ENCODE measurements around the gene ELP6.

ELP6 gene

DNA sequence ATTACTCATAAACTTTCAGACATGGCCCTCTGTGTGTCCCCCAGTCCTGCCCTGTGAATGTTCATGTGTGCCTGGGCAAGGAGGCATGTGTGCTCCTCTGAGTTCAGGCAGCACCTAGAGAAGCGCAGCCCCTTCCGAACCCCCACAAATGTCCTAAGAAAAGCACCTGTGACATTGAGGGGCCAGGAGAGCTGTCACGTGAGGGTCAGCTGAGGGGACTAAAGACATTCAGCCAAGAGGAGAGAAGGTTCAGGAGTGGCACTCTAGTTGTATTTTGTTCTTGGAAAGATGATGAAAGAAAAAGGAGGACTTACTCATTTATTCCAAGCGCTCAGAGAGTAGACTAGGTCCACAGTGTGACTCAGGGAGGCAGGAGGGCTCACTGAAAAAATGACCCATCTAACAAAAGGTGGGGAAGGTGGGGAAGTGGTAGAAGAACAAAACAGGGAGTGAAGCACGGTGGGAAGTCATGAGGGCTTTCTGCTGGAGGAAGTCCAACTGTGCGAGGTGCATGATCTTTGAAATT, 28.1 kb upstream of the ELP6 start:
- TF ChIP-seq, protein P1, sequence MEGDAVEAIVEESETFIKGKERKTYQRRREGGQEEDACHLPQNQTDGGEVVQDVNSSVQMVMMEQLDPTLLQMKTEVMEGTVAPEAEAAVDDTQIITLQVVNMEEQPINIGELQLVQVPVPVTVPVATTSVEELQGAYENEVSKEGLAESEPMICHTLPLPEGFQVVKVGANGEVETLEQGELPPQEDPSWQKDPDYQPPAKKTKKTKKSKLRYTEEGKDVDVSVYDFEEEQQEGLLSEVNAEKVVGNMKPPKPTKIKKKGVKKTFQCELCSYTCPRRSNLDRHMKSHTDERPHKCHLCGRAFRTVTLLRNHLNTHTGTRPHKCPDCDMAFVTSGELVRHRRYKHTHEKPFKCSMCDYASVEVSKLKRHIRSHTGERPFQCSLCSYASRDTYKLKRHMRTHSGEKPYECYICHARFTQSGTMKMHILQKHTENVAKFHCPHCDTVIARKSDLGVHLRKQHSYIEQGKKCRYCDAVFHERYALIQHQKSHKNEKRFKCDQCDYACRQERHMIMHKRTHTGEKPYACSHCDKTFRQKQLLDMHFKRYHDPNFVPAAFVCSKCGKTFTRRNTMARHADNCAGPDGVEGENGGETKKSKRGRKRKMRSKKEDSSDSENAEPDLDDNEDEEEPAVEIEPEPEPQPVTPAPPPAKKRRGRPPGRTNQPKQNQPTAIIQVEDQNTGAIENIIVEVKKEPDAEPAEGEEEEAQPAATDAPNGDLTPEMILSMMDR (IDR thresholded peaks at IDR 0.05) = no peak
- no peaks in the 10 kb centered on the region for H3K36me3 ChIP-seq
- intact Hi-C loops (cut with DNase I; ENCODE audit: low total_unique reads) = no loop called here
- no peaks in the 10 kb centered on the region for H3K9me3 ChIP-seq
- H3K4me1 ChIP-seq = peaks cover 0 to 12% (median 11%) of the 10 kb centered on the region in 4 donors
- no peak for DNase-seq
- H3K27me3 ChIP-seq = no peaks in the 10 kb centered on the region
- no peak overlapping the region for H3K27ac ChIP-seq
- no peak overlapping the region for H3K4me3 ChIP-seq

DNA sequence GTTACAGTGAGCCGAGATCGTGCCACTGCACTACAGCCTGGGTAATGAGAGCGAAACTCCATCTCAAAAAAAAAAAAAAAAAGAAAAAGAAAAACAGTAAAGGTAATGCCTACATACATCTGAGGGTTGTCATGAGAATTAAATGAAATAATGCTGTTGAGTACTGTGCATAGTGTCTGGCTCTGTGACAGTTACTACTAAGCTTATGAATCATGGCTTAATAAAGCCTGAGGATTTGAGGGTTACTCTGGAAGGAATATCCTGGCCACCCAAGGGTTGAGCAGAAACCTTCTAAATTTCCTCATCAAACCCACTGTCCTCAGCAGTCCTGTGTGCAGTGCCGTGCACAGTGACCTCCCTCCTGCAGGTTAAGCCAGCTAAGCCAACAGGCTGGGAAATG, 26.8 kb upstream of the ELP6 start:
- TF ChIP-seq, protein P1 (IDR thresholded peaks at IDR 0.05) = no peak
- intact Hi-C loops (cut with DNase I; ENCODE audit: low total_unique reads) = no loop called here
- no peak overlapping the region for H3K4me3 ChIP-seq

DNA sequence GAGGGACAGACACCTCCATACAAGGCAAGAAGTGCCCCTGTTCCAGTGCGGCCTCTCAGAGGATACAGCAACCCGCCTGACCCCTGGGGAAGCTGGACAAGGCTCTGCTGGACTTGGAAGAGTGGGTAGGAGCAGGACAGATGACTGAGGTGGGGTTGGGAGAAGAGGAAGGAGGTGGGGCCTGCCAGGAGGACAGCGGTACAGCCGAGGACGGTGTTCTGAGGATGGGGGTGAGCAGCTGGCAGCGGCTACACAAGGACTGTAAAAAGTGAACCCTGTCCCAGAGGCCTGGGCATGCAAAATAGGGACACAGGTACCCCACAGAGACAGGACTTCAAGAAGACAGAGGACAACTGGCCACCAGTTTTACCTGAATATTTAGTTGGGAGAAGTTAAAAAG, 23.5 kb upstream of the ELP6 start:
- H3K27ac ChIP-seq = no peak overlapping the region
- H3K27me3 ChIP-seq = no peaks in the 10 kb centered on the region
- no peaks in the 10 kb centered on the region for H3K36me3 ChIP-seq
- intact Hi-C loops (cut with DNase I; ENCODE audit: low total_unique reads) = no loop called here
- no peaks in the 10 kb centered on the region for H3K9me3 ChIP-seq
- H3K4me1 ChIP-seq = peaks cover 0 to under 1% (median 0%) of the 10 kb centered on the region in 4 donors
- TF ChIP-seq, protein P1 (IDR thresholded peaks at IDR 0.05) = no peak
- no peak for DNase-seq
- no peak overlapping the region for H3K4me3 ChIP-seq

More for the DNA sequence above, 26.8 kb upstream of the ELP6 start:
- H3K36me3 ChIP-seq = no peaks in the 10 kb centered on the region
- peaks cover 0 to 12% (median 11%) of the 10 kb centered on the region in 4 donors for H3K4me1 ChIP-seq
- no peaks in the 10 kb centered on the region for H3K9me3 ChIP-seq
- no peak overlapping the region for H3K27ac ChIP-seq
- DNase-seq = no peak
- H3K27me3 ChIP-seq = no peaks in the 10 kb centered on the region

DNA sequence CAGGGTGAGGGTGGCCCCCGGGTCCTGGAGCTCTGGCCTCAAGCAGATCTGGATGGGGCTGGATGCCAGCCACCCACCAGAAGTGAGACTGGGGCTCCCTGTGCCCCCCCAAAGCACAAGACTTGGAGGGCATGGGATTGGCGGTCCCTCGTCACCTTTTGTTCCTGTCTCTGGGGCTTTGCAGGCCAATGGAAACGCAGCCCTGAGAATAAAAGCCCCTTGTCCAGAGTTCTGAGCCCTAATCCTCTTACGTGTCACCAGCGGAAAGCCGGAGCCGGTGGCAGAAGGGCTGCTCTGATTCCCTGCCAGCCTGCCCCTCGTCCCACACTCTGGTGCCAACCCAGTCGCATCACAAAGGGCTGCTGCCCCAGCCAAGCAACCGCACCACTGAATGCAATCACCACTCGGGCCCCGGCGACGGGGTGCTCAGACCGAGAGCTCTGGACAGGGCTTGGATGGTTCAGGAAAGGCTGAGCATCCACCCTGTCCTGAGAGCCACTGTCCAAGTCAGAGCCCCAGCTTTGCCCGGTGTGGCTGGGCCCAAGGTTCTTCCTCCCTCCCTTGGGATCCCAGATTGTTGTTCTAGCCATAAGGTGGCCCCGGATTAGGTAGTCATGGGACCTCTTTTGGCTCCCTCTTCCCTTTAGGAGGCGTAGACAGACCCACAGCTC, 22.8 kb upstream of the ELP6 start:
- Histone ChIP-seq H3K9me3 (no peaks in the 10 kb centered on the region), H3K4me3 (no peak overlapping the region), H3K27ac (no peak overlapping the region), H3K4me1 (no peaks in the 10 kb centered on the region), H3K36me3 (no peaks in the 10 kb centered on the region), H3K27me3 (no peaks in the 10 kb centered on the region)
- no peak for DNase-seq
- intact Hi-C loops (cut with DNase I; ENCODE audit: low total_unique reads) = no loop called here
- TF ChIP-seq, protein P1 (IDR thresholded peaks at IDR 0.05) = no peak

DNA sequence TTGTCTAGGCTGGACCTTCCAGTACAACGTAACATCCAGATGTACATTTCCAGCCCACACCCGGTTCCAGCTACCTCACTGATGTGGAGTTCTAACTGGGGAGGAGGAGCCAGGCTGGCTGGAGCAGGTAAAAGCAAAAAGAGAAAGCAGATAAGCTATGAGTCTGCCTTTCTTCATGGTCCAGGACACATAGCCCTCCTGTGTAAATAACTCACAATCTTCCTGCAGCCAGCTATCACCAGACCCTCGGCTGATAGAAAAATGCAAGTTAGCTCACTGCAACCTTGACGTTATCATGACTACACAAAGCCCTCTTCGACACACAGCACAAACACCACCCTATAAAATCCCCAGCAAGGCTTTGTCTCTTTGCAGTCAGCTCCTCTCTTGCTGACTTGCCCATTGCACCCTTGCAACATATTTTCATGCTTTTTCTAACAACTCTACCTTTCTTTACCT, 20.5 kb upstream of the ELP6 start:
- Histone ChIP-seq H3K36me3 (no peaks in the 10 kb centered on the region), H3K4me3 (no peak overlapping the region), H3K9me3 (no peaks in the 10 kb centered on the region), H3K4me1 (no peaks in the 10 kb centered on the region), H3K27me3 (no peaks in the 10 kb centered on the region), H3K27ac (no peak overlapping the region)
- TF ChIP-seq, protein P1 (IDR thresholded peaks at IDR 0.05) = no peak
- intact Hi-C loops (cut with DNase I; ENCODE audit: low total_unique reads) = no loop called here
- no peak for DNase-seq
